GM13976 (cell line): ENCODE data around the gene LRP5.

Experiments
- DNase-seq: peaks from one replicate; pipeline ENCODE4 v3.0.0; 2012; ENCODE audit warnings: low spot score
- in situ Hi-C: fragments of 300-500 bp; cut with MboI; formaldehyde crosslinking; loops from one replicate; pipeline ENCODE4 v1.12.0; 2022; ENCODE audit warnings: low sequenced_read_pairs, mixed read lengths, inconsistent platforms; ENCODE audit not compliant: unreplicated experiment
- TF ChIP-seq, protein P1 (sequence below): IDR thresholded peaks from 2 replicates; pipeline ENCODE4 v1.5.1; 2012; ENCODE audit warnings: borderline replicate concordance, mild to moderate bottlenecking; ENCODE audit not compliant: insufficient read depth; ENCODE audit errors: extremely low read depth, missing control alignments, control extremely low read depth

The LRP5 gene

DNA sequence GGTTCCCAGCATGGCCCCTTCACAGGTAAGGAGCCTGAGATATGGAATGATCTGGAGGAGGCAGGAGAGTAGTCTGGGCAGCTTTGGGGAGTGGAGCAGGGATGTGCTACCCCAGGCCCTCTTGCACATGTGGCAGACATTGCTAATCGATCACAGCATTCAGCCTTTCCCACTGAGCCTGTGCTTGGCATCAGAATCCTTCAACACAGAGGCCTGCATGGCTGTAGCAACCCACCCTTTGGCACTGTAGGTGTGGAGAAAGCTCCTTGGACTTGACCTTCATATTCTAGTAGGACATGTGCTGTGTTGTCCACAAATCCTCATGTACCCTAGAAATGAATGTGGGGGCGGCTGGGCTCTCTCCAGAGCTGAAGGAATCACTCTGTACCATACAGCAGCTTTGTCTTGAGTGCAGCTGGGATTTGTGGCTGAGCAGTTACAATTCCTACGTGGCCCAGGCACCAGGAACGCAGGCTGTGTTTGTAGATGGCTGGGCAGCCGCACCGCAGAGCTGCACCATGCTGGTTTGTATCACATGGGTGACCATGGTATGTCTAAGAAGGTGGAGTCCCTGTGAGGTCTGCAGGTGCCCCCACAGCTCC lies 126.4 kb downstream of the LRP5 start:
- no peak for DNase-seq
- TF ChIP-seq, protein P1, sequence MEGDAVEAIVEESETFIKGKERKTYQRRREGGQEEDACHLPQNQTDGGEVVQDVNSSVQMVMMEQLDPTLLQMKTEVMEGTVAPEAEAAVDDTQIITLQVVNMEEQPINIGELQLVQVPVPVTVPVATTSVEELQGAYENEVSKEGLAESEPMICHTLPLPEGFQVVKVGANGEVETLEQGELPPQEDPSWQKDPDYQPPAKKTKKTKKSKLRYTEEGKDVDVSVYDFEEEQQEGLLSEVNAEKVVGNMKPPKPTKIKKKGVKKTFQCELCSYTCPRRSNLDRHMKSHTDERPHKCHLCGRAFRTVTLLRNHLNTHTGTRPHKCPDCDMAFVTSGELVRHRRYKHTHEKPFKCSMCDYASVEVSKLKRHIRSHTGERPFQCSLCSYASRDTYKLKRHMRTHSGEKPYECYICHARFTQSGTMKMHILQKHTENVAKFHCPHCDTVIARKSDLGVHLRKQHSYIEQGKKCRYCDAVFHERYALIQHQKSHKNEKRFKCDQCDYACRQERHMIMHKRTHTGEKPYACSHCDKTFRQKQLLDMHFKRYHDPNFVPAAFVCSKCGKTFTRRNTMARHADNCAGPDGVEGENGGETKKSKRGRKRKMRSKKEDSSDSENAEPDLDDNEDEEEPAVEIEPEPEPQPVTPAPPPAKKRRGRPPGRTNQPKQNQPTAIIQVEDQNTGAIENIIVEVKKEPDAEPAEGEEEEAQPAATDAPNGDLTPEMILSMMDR = no peak
- in situ Hi-C loops = no loop called here

DNA sequence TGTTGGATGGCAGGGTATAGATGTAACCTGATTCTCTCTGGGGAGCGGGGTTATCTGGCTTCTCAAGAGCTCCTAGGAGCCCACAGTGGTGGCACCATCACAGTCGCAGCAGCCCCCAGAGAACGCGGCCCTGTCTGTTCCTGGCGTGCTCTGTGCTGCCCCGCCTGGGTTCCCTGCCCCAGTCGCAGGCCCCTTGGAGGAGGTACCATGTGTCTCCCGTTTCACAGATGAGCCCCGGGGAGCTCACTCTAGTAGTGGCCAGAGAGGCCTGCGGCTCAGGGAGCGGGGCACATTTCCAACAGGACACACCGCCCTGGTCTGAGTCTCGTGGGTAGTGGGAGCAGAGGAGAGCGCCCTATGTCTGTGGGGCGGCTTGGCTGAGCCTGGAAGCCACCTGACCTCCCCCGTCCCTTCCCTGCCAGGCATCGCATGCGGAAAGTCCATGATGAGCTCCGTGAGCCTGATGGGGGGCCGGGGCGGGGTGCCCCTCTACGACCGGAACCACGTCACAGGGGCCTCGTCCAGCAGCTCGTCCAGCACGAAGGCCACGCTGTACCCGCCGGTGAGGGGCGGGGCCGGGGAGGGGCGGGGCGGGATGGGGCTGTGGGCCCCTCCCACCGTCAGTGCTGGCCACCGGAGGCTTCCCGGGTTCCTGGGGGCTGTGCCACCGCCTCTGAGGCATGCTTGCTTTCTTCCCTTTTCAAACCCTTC lies 127.1 kb downstream of the LRP5 start:
- no peak for DNase-seq
- in situ Hi-C loops = no loop called here
- TF ChIP-seq, protein P1 = no peak

DNA sequence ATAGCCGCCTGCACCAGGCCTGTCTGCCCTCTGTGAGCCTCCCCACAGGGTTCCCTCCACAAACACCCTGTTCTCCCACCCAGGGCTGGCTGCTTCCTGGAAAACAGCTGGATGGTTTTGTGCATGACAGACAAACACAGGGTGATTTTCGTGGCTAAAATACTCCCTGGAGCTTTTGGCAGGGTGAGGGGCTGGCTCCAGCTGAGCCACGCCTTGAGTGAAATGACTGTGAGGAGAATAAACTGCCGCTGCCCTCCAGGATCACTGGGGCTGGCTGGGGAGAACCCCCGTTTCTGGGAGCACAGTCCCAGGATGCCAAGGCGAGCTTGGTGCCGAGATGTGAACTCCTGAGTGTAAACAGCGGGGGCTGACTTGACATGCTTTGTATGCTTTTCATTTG lies 127.8 kb downstream of the LRP5 start:
- DNase-seq = no peak
- in situ Hi-C loops = no loop called here
- TF ChIP-seq, protein P1 = no peak

DNA sequence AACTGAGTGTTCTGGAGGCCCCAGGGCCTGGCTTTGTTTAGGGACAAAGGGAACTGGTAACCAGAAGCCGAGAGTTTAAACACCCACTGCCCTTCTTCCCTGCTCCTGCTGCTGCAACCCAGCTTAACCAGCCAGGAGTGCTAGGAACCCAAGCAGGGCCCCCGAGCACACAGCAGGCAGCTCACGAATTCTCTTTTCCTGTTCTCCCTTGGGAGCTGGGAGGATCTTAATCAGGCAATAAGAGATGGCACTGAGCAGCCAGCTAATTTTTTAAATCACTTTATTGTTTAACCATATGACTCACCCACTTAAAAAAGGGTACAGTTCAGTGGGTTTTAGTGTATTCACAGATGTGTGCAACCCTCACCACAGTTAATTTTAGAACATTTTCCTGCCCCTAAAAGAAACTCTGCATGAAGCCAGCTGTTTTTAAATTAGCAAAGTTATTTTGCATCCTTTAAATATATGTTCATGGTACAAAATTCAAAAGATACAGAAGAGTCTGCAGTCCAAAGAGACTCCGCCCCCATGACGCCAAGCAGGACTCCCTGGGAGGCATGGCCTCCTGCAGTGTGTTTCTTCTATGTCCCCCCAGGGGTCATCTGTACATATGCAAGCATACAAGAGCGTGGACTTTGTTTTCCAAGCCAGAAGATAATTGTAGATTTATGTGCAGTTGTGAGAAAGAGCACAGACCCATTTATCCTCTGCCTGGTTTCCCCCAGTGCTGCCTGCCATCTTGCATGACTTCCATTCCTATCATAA lies 129.3 kb downstream of the LRP5 start:
- no peak for DNase-seq
- TF ChIP-seq, protein P1 = no peak
- in situ Hi-C loops = no loop called here

DNA sequence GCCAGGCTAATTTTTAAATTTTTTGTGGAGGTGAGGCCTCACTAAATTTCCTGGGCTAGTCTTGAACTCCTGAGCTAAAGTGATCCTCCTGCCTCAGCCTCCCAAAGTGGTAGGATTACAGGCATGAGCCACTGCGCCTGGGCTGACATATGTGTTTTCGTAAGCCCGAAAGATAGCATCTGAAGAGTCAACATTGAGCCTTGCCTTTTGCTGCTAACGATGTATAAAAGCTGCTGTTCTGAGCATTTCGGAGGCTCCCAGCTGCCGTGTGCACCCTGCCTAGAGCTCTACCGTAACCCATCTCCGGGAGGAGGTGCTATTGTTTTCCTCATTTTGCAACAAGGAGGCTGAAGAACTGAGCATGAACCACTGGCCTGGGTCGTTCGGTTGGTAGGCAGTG lies 130.0 kb downstream of the LRP5 start:
- no peak for DNase-seq
- TF ChIP-seq, protein P1 = no peak
- in situ Hi-C loops = no loop called here

DNA sequence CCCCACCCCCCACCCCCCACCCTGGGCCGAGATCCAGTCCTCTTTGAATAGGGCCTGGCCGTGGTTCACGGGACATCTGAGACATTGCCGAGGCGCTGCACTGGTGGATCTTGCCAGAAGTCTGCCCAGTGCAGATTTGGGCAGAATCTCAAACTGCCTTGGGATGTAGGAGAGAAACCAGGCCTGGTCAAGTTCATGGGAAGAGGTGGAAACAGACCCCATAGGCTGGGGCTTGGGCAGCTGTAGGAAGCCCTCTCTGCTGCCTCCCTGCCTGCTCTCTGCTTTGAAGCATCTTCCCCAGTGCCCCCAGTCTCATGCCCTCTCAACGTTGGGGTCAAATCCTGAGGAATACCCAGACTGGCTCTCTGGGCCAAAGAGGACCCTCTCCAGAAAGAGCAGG lies 132.2 kb downstream of the LRP5 start:
- no peak for DNase-seq
- TF ChIP-seq, protein P1 = no peak
- in situ Hi-C loops = no loop called here
